HEK293 (cell line): ENCODE results near the gene SLC35F3.

ENCODE experiments used
- BCL11B ChIP-seq: fragments of 450-650 bp; formaldehyde crosslinking; IDR thresholded peaks from 2 replicates; pipeline ENCODE4 v1.5.1; 2016; ENCODE audit warnings: low read depth, missing biosample characterization, missing genetic modification characterization
- KLF16 ChIP-seq: fragments of 450-650 bp; formaldehyde crosslinking; IDR thresholded peaks from 2 replicates; pipeline ENCODE4 v1.5.1; 2017; ENCODE audit warnings: missing biosample characterization, missing genetic modification characterization
- KLF9 ChIP-seq: fragments of 450-650 bp; formaldehyde crosslinking; IDR thresholded peaks from 2 replicates; pipeline ENCODE4 v1.5.1; 2016; ENCODE audit warnings: missing biosample characterization, missing genetic modification characterization, low read depth
- ZBTB8A ChIP-seq: fragments of 450-650 bp; formaldehyde crosslinking; IDR thresholded peaks from 2 replicates; pipeline ENCODE4 v1.5.1; 2016; ENCODE audit warnings: missing biosample characterization, missing genetic modification characterization
- ZNF23 ChIP-seq: fragments of 450-650 bp; formaldehyde crosslinking; IDR thresholded peaks from 2 replicates; pipeline ENCODE4 v1.5.1; 2016; ENCODE audit warnings: missing biosample characterization, missing genetic modification characterization, borderline replicate concordance
- ZNF274 ChIP-seq, 2 experiments: fragments of 200-500 bp in 1 of 2; fragments of 450-650 bp in 1 of 2; sonication (Bioruptor generic) in 1 of 2; formaldehyde crosslinking in 1 of 2; IDR thresholded peaks; 2 replicates each; pipeline versions ENCODE4 v1.5.1 to v1.6.1; 2014 to 2016; ENCODE audit warnings: borderline replicate concordance in 1 of 2, inconsistent platforms in 1 of 2, low read length in 1 of 2, missing biosample characterization in 1 of 2, missing genetic modification characterization in 1 of 2
- ZNF621 ChIP-seq: fragments of 450-650 bp; formaldehyde crosslinking; IDR thresholded peaks from 2 replicates; pipeline ENCODE4 v1.5.1; 2017; ENCODE audit warnings: missing biosample characterization, missing genetic modification characterization
- ZNF654 ChIP-seq: fragments of 450-650 bp; formaldehyde crosslinking; IDR thresholded peaks from 2 replicates; pipeline ENCODE4 v1.5.1; 2016; ENCODE audit warnings: low read depth, missing biosample characterization, missing genetic modification characterization
- ZNF76 ChIP-seq: fragments of 450-650 bp; formaldehyde crosslinking; IDR thresholded peaks from 2 replicates; pipeline ENCODE4; 2016; ENCODE audit warnings: low read depth, missing biosample characterization, missing genetic modification characterization, borderline replicate concordance
- TF ChIP-seq, protein P1 (sequence below): fragments of 450-650 bp; formaldehyde crosslinking; IDR thresholded peaks from 2 replicates; pipeline ENCODE4 v1.5.1; 2016; ENCODE audit warnings: missing biosample characterization, missing genetic modification characterization
- TF ChIP-seq, protein P2 (sequence below): fragments of 450-650 bp; formaldehyde crosslinking; IDR thresholded peaks from 2 replicates; pipeline ENCODE4 v1.5.1; 2016; ENCODE audit warnings: missing biosample characterization, missing genetic modification characterization
- TF ChIP-seq, protein P3 (sequence below): fragments of 450-650 bp; formaldehyde crosslinking; IDR thresholded peaks from 2 replicates; pipeline ENCODE4 v1.5.1; 2016; ENCODE audit warnings: missing biosample characterization, missing genetic modification characterization

DNA sequence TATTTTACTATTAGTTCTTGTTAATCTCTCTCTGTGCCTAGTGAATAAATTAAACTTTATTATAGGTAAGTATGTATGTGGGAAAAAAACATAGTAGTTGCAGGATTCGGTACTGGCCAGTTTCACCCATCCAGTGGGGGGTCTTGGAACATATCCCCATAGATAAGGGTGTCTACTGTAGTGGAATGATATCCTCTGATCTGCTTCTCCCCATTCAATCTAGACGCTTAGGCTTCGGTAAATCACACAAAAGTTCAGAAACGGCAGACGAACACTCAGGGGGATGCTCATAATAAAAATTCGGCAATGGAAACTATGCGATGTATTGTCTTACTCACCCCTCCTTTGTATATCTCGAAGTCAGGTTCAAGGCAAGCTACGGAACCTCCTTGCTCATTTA lies 235.9 kb downstream of the SLC35F3 start:
- TF ChIP-seq KLF9 (tag by site-specific recombination): no peak
- TF ChIP-seq, protein P1, sequence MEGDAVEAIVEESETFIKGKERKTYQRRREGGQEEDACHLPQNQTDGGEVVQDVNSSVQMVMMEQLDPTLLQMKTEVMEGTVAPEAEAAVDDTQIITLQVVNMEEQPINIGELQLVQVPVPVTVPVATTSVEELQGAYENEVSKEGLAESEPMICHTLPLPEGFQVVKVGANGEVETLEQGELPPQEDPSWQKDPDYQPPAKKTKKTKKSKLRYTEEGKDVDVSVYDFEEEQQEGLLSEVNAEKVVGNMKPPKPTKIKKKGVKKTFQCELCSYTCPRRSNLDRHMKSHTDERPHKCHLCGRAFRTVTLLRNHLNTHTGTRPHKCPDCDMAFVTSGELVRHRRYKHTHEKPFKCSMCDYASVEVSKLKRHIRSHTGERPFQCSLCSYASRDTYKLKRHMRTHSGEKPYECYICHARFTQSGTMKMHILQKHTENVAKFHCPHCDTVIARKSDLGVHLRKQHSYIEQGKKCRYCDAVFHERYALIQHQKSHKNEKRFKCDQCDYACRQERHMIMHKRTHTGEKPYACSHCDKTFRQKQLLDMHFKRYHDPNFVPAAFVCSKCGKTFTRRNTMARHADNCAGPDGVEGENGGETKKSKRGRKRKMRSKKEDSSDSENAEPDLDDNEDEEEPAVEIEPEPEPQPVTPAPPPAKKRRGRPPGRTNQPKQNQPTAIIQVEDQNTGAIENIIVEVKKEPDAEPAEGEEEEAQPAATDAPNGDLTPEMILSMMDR (tag by site-specific recombination): no peak
- TF ChIP-seq ZNF23 (tag by site-specific recombination): no peak
- TF ChIP-seq ZBTB8A (tag by site-specific recombination): no peak
- TF ChIP-seq, protein P2, sequence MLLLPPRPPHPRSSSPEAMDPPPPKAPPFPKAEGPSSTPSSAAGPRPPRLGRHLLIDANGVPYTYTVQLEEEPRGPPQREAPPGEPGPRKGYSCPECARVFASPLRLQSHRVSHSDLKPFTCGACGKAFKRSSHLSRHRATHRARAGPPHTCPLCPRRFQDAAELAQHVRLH: no peak
- TF ChIP-seq, protein P3, sequence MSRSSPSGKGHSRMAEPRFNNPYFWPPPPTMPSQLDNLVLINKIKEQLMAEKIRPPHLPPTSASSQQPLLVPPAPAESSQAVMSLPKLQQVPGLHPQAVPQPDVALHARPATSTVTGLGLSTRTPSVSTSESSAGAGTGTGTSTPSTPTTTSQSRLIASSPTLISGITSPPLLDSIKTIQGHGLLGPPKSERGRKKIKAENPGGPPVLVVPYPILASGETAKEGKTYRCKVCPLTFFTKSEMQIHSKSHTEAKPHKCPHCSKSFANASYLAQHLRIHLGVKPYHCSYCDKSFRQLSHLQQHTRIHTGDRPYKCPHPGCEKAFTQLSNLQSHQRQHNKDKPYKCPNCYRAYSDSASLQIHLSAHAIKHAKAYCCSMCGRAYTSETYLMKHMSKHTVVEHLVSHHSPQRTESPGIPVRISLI (tag by site-specific recombination): no peak
- TF ChIP-seq BCL11B (tag by site-specific recombination): no peak
- no peak for TF ChIP-seq ZNF76
- TF ChIP-seq ZNF274 (IDR thresholded peaks at IDR 0.05; ENCODE audit: low read length): no peak
- no peak for TF ChIP-seq ZNF274 (tag by site-specific recombination; IDR thresholded peaks at IDR 0.05; ENCODE audit: borderline replicate concordance)
- TF ChIP-seq ZNF621 (tag by site-specific recombination): no peak
- no peak for TF ChIP-seq KLF16 (tag by site-specific recombination)
- TF ChIP-seq ZNF654 (tag by site-specific recombination): no peak
